SK-N-SH (cell line): Measurements from ENCODE around the gene FIGNL2. TPM values are rescaled to one million over a fixed set of nuclear protein-coding genes. Genes with fewer than 3 reads are reported as not detected.

Experiments used
- CTCF ChIA-PET: fragments of 300-600, 350-600 bp; formaldehyde crosslinking; extraction: SDS; loops from one replicate; lab custom pipeline; 2021; lab: Yijun Ruan, JAX
- POLR2A ChIA-PET: fragments of 350-600 bp; sonication (Branson Sonifier 250); formaldehyde crosslinking; extraction: SDS; loops from one replicate; lab custom pipeline; 2020; ENCODE audit warnings: antibody characterized with exemption, inconsistent platforms; lab: Yijun Ruan, JAX
- DNase-seq: peaks from one replicate; pipeline ENCODE4 v3.0.0; 2012
- H2AFZ ChIP-seq: fragments of 200-600 bp; sonication (generic); 2 replicates; pipeline ENCODE4 v1.8.1; 2016; ENCODE audit warnings: antibody characterized with exemption, mild to moderate bottlenecking, low read depth
- H3F3A ChIP-seq: fragments of 200-600 bp; sonication (generic); replicated peaks from 2 replicates; pipeline ENCODE3; 2016; ENCODE audit warnings: antibody characterized with exemption, mild to moderate bottlenecking; ENCODE audit not compliant: insufficient read depth
- H3K27ac ChIP-seq, 2 experiments: fragments of 200-500 bp in 1 of 2; fragments of 200-600 bp in 1 of 2; sonication (Bioruptor generic) in 1 of 2; sonication (generic), shearing (Covaris generic) in 1 of 2; 2 replicates each; pipeline versions ENCODE4 v1.5.1 to v1.6.1; 2014 to 2016; ENCODE audit warnings: low read depth in 2 of 2, inconsistent platforms in 1 of 2, low read length in 1 of 2, mild to moderate bottlenecking in 1 of 2, mixed read lengths in 1 of 2
- H3K27me3 ChIP-seq: fragments of 200-600 bp; sonication (generic), shearing (Covaris generic); 2 replicates; pipeline ENCODE4 v1.6.1; 2016; ENCODE audit warnings: mixed run types; ENCODE audit not compliant: insufficient read depth
- H3K36me3 ChIP-seq, 2 experiments: fragments of 200-500 bp in 1 of 2; fragments of 200-600 bp in 1 of 2; sonication (Bioruptor generic) in 1 of 2; sonication (generic) in 1 of 2; replicated peaks in 1 of 2; 2 replicates each; pipeline versions ENCODE3 to v1.5.1; 2014 to 2016; ENCODE audit warnings: low read length in 1 of 2, mild to moderate bottlenecking in 1 of 2; ENCODE audit not compliant: insufficient read depth in 2 of 2, control insufficient read depth in 1 of 2
- H3K4me1 ChIP-seq, 2 experiments: fragments of 200-500 bp in 1 of 2; fragments of 200-600 bp in 1 of 2; sonication (Bioruptor generic) in 1 of 2; sonication (generic), shearing (Covaris generic) in 1 of 2; 2 replicates each; pipeline versions ENCODE4 v1.5.1 to v1.6.1; 2014 to 2016; ENCODE audit warnings: low read depth in 1 of 2, low read length in 1 of 2, mixed run types in 1 of 2; ENCODE audit not compliant: insufficient read depth in 2 of 2, control insufficient read depth in 1 of 2
- H3K4me2 ChIP-seq: fragments of 200-600 bp; sonication (generic), shearing (Covaris generic); 2 replicates; pipeline ENCODE4 v1.6.1; 2017; ENCODE audit warnings: mixed run types
- H3K4me3 ChIP-seq, 2 experiments: fragments of 200-500 bp in 1 of 2; fragments of 200-600 bp in 1 of 2; sonication (Bioruptor generic) in 1 of 2; sonication (generic), shearing (Covaris generic) in 1 of 2; 2 replicates each; pipeline versions ENCODE4 v1.5.1 to v1.8.1; 2014 to 2016; ENCODE audit warnings: low read depth in 2 of 2, inconsistent platforms in 1 of 2, low read length in 1 of 2, mild to moderate bottlenecking in 1 of 2, mixed read lengths in 1 of 2, moderate library complexity in 1 of 2
- H3K79me2 ChIP-seq: fragments of 200-600 bp; sonication (generic); 2 replicates; pipeline ENCODE4 v1.8.1; 2017; ENCODE audit warnings: mild to moderate bottlenecking; ENCODE audit not compliant: insufficient read depth
- H3K9ac ChIP-seq: fragments of 200-600 bp; sonication (generic); 2 replicates; pipeline ENCODE4 v1.6.1; 2017; ENCODE audit warnings: mixed run types
- H3K9me2 ChIP-seq: fragments of 200-600 bp; sonication (generic); 2 replicates; pipeline ENCODE4 v1.6.1; 2017; ENCODE audit warnings: mixed run types
- H3K9me3 ChIP-seq: fragments of 200-600 bp; sonication (generic); 2 replicates; pipeline ENCODE4 v1.6.1; 2017; ENCODE audit warnings: mixed run types, mild to moderate bottlenecking, moderate library complexity
- H4K20me1 ChIP-seq: fragments of 200-600 bp; sonication (generic); 2 replicates; pipeline ENCODE4 v1.6.1; 2017; ENCODE audit warnings: mild to moderate bottlenecking, mixed run types; ENCODE audit not compliant: insufficient read depth
- CTCF ChIP-seq: fragments of 200-600 bp; sonication (generic); IDR thresholded peaks from 2 replicates; pipeline ENCODE4 v1.6.1; 2017; ENCODE audit warnings: antibody characterized with exemption, mild to moderate bottlenecking, moderate library complexity
- ELF1 ChIP-seq: IDR thresholded peaks from 2 replicates; pipeline ENCODE4 v1.4.0; 2012
- EP300 ChIP-seq, 2 experiments: IDR thresholded peaks; 2 replicates each; pipeline versions ENCODE4 v1.4.0 to v1.6.1; 2012; ENCODE audit warnings: borderline replicate concordance in 1 of 2, low read depth in 1 of 2, low read length in 1 of 2
- EZH2phosphoT487 ChIP-seq: fragments of 200-600 bp; sonication (generic); IDR thresholded peaks from 2 replicates; pipeline ENCODE4 v1.6.1; 2017; ENCODE audit warnings: low read depth, mixed run types, mild to moderate bottlenecking, antibody characterized with exemption, moderate library complexity, borderline replicate concordance
- MXI1 ChIP-seq: IDR thresholded peaks from 2 replicates; pipeline ENCODE4 v1.6.1; 2012; ENCODE audit warnings: mild to moderate bottlenecking, low read depth, low read length, improper control_type of control experiment
- RAD21 ChIP-seq: IDR thresholded peaks from 2 replicates; pipeline ENCODE4 v1.6.1; 2012; ENCODE audit warnings: mild to moderate bottlenecking, low read length
- REST ChIP-seq: IDR thresholded peaks from 2 replicates; pipeline ENCODE4 v1.6.1; 2012; ENCODE audit warnings: mild to moderate bottlenecking, low read depth, low read length, moderate library complexity
- RFX5 ChIP-seq: IDR thresholded peaks from 2 replicates; pipeline ENCODE4 v1.6.1; 2012; ENCODE audit warnings: mild to moderate bottlenecking, improper control_type of control experiment, low read length
- TEAD4 ChIP-seq: IDR thresholded peaks from 2 replicates; pipeline ENCODE4 v1.4.0; 2012; ENCODE audit warnings: mild to moderate bottlenecking, borderline replicate concordance; ENCODE audit not compliant: insufficient read depth
- USF2 ChIP-seq: fragments of 150-350 bp; IDR thresholded peaks from 2 replicates; pipeline ENCODE4 v1.6.1; 2017; ENCODE audit warnings: antibody characterized with exemption, low read length, low read depth, borderline replicate concordance
- YY1 ChIP-seq: IDR thresholded peaks from 2 replicates; pipeline ENCODE4 v1.4.0; 2012; ENCODE audit warnings: low read depth, mild to moderate bottlenecking
- WGBS: methylation state at CpG from one replicate; pipeline ENCODE4 v1.1.6; 2017; ENCODE audit warnings: low lambda C conversion rate; 5-methylcytosine and 5-hydroxymethylcytosine counted together
- polyA plus RNA-seq, 3 experiments: library from polyadenylated mRNA; depleted of rRNA; stranded (reverse); fragments of >200 nt; gene quantifications; 2 replicates each; pipeline ENCODE4 v1.2.3, GENCODE V29; 2012

FIGNL2 gene
- polyA plus RNA-seq, 1 of the 3 experiments (the other 2 are of a cell fraction) = 0.05 TPM

- ChIA-PET CTCF (interaction anchor here (1.2 to 3.5 kb wide), 4 partner anchors 10 to 41 kb away, joined by 3 to 21 read pairs (median 14); no protein-coding TSS in a partner anchor), POLR2A (no interaction called here)
- Histone ChIP-seq H3K27ac (no peak overlapping the region), H3F3A (no peaks in the 10 kb centered on the region), H3K27me3 (no peaks in the 10 kb centered on the region; the same call in 1 of the 2 replicates), H3K9me2 (no peaks in the 10 kb centered on the region), H3K79me2 (no peaks in the 10 kb centered on the region), H3K9ac (no peak overlapping the region), H3K4me3 (no peak overlapping the region), H3K4me1 (peaks cover 0 to 33% of the 10 kb centered on the region in 2 experiments; a peak in 1 of 4 replicates), H2AFZ (no peak overlapping the region), H4K20me1 (no peaks in the 10 kb centered on the region), H3K4me2 (no peak overlapping the region), H3K36me3 (no peaks in the 10 kb centered on the region), H3K9me3 (no peaks in the 10 kb centered on the region)
- DNase-seq = no peak
- TF ChIP-seq YY1 (no peak), RAD21 (no peak), REST (no peak), TEAD4 (no peak), MXI1 (no peak)
- WGBS = 60% methylated on average over 12 of the region's 12 CpGs
Observed at GRCh38 chr12:51833448-51834227, 14.9 kb downstream of the FIGNL2 start.

- POLR2A ChIA-PET = no interaction called here
- CTCF ChIA-PET = interaction anchor here (1.2 to 3.5 kb wide), 5 partner anchors 9 to 42 kb away, joined by 3 to 21 read pairs (median 11); a partner anchor contains a TSS
- no peak overlapping the region for H2AFZ ChIP-seq
Observed at GRCh38 chr12:51832354-51833107, 16.0 kb downstream of the FIGNL2 start.

More at GRCh38 chr12:51832354-51833107, 16.0 kb downstream of the FIGNL2 start:
- WGBS = 69% methylated on average over 10 of the region's 10 CpGs
- Histone ChIP-seq H3F3A (no peaks in the 10 kb centered on the region), H3K27me3 (no peaks in the 10 kb centered on the region), H4K20me1 (no peaks in the 10 kb centered on the region), H3K79me2 (no peaks in the 10 kb centered on the region), H3K4me2 (no peak overlapping the region), H3K4me1 (peaks cover 0 to 24% of the 10 kb centered on the region in 2 experiments; a peak in 1 of 4 replicates)
- no peak for DNase-seq
- TF ChIP-seq ELF1 (no peak), EP300 (IDR thresholded peaks at IDR 0.05; ENCODE audit: borderline replicate concordance in 1 of 2, low read depth in 1 of 2, low read length in 1 of 2) (no peak), CTCF (no peak), EZH2phosphoT487 (no peak), RFX5 (no peak), USF2 (no peak)
- TF ChIP-seq, all 33 proteins: peak for 0
- Histone ChIP-seq H3K9me2 (no peaks in the 10 kb centered on the region), H3K9ac (no peak overlapping the region), H3K36me3 (no peaks in the 10 kb centered on the region), H3K9me3 (no peaks in the 10 kb centered on the region), H3K27ac (no peak overlapping the region), H3K4me3 (no peak overlapping the region)
